WTC11 (cell line): ENCODE measurements around the gene TMEFF1.

Experiments
- SP1 ChIP-seq: sonication (generic); formaldehyde crosslinking; conservative IDR thresholded peaks from 2 replicates; pipeline ENCODE4 v1.8.1; 2022; ENCODE audit warnings: missing genetic modification reagents
- TCF7 ChIP-seq: sonication (generic); formaldehyde crosslinking; IDR thresholded peaks from 2 replicates; pipeline ENCODE4 v1.8.0; 2022; ENCODE audit warnings: mild to moderate bottlenecking, low read depth, missing genetic modification reagents, moderate library complexity
- TP53 ChIP-seq: sonication (generic); formaldehyde crosslinking; IDR thresholded peaks from 2 replicates; pipeline ENCODE4 v1.8.1; 2023; ENCODE audit warnings: mild to moderate bottlenecking, missing genetic modification reagents
- ZNF416 ChIP-seq: fragments of 250-450 bp; sonication (Bioruptor Pico); IDR thresholded peaks from 2 replicates; pipeline ENCODE4 v1.9.0; 2021; ENCODE audit warnings: mild to moderate bottlenecking, inconsistent platforms
- TF ChIP-seq, protein P1 (sequence below): fragments of 200-600 bp; IDR thresholded peaks from 2 replicates; pipeline ENCODE4 v1.8.0; 2022; ENCODE audit warnings: antibody characterized with exemption
- TF ChIP-seq, protein P2 (sequence below): sonication (generic); formaldehyde crosslinking; IDR thresholded peaks from 2 replicates; pipeline ENCODE4 v1.8.1; 2023; ENCODE audit warnings: mild to moderate bottlenecking, missing genetic modification reagents, borderline replicate concordance

GRCh38 chr9:100595391-100596199, 122.6 kb downstream of the TMEFF1 start:
- TF ChIP-seq, protein P1, sequence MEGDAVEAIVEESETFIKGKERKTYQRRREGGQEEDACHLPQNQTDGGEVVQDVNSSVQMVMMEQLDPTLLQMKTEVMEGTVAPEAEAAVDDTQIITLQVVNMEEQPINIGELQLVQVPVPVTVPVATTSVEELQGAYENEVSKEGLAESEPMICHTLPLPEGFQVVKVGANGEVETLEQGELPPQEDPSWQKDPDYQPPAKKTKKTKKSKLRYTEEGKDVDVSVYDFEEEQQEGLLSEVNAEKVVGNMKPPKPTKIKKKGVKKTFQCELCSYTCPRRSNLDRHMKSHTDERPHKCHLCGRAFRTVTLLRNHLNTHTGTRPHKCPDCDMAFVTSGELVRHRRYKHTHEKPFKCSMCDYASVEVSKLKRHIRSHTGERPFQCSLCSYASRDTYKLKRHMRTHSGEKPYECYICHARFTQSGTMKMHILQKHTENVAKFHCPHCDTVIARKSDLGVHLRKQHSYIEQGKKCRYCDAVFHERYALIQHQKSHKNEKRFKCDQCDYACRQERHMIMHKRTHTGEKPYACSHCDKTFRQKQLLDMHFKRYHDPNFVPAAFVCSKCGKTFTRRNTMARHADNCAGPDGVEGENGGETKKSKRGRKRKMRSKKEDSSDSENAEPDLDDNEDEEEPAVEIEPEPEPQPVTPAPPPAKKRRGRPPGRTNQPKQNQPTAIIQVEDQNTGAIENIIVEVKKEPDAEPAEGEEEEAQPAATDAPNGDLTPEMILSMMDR = peak; percentile 58; the same call in 1 of the 2 replicates
- no peak for TF ChIP-seq SP1 (CRISPR knock-in tag)
- no peak for TF ChIP-seq TP53 (CRISPR knock-in tag)
- no peak for TF ChIP-seq ZNF416 (CRISPR knock-in tag)
- TF ChIP-seq, protein P2, sequence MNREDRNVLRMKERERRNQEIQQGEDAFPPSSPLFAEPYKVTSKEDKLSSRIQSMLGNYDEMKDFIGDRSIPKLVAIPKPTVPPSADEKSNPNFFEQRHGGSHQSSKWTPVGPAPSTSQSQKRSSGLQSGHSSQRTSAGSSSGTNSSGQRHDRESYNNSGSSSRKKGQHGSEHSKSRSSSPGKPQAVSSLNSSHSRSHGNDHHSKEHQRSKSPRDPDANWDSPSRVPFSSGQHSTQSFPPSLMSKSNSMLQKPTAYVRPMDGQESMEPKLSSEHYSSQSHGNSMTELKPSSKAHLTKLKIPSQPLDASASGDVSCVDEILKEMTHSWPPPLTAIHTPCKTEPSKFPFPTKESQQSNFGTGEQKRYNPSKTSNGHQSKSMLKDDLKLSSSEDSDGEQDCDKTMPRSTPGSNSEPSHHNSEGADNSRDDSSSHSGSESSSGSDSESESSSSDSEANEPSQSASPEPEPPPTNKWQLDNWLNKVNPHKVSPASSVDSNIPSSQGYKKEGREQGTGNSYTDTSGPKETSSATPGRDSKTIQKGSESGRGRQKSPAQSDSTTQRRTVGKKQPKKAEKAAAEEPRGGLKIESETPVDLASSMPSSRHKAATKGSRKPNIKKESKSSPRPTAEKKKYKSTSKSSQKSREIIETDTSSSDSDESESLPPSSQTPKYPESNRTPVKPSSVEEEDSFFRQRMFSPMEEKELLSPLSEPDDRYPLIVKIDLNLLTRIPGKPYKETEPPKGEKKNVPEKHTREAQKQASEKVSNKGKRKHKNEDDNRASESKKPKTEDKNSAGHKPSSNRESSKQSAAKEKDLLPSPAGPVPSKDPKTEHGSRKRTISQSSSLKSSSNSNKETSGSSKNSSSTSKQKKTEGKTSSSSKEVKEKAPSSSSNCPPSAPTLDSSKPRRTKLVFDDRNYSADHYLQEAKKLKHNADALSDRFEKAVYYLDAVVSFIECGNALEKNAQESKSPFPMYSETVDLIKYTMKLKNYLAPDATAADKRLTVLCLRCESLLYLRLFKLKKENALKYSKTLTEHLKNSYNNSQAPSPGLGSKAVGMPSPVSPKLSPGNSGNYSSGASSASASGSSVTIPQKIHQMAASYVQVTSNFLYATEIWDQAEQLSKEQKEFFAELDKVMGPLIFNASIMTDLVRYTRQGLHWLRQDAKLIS = no peak
- TF ChIP-seq TCF7 = no peak
